BJ (cell line): Measurements from ENCODE around the gene CD59. TPM values are rescaled to one million over a fixed set of nuclear protein-coding genes. Genes with fewer than 3 reads are reported as not detected.
A peak's percentile ranks its signal among the peaks of the same experiment; 100 is the strongest.

Experiments used
- CTCF ChIA-PET: fragments of 350-600 bp; formaldehyde crosslinking; extraction: SDS; loops from one replicate; lab custom pipeline; 2021; ENCODE audit warnings: antibody characterized with exemption, inconsistent platforms; lab: Yijun Ruan, JAX
- POLR2A ChIA-PET: fragments of 300-600 bp; sonication (Branson Sonifier 250); formaldehyde crosslinking; extraction: SDS; loops from one replicate; lab custom pipeline; 2021; ENCODE audit warnings: antibody characterized with exemption; lab: Charles Lee
- DNase-seq: peaks from one replicate; pipeline ENCODE4 v3.0.0-alpha.2; 2011; ENCODE audit warnings: low read depth
- H3K27me3 ChIP-seq: 2 replicates; pipeline ENCODE4 v1.6.0; 2011; ENCODE audit warnings: low read length; ENCODE audit not compliant: control insufficient read depth, insufficient read depth
- H3K36me3 ChIP-seq: 2 replicates; pipeline ENCODE4 v1.5.1; 2011; ENCODE audit warnings: low read length; ENCODE audit not compliant: control insufficient read depth, insufficient read depth
- H3K4me3 ChIP-seq: 2 replicates; pipeline ENCODE4 v1.5.1; 2011; ENCODE audit warnings: low read depth, mild to moderate bottlenecking, control low read depth, low read length
- polyA plus RNA-seq: library from polyadenylated mRNA; depleted of rRNA; stranded (reverse); fragments of >200 nt; gene quantifications from 2 replicates; pipeline ENCODE4 v1.2.3, GENCODE V29; 2011
- TF ChIP-seq, protein P1 (sequence below): IDR thresholded peaks from 2 replicates; pipeline ENCODE4 v1.5.1; 2011; ENCODE audit warnings: low read depth, mild to moderate bottlenecking, control low read depth, inconsistent platforms, low read length, moderate library complexity; ENCODE audit not compliant: insufficient read depth

CD59 gene
- polyA plus RNA-seq, 1 experiment, result 1,025 TPM

DNA sequence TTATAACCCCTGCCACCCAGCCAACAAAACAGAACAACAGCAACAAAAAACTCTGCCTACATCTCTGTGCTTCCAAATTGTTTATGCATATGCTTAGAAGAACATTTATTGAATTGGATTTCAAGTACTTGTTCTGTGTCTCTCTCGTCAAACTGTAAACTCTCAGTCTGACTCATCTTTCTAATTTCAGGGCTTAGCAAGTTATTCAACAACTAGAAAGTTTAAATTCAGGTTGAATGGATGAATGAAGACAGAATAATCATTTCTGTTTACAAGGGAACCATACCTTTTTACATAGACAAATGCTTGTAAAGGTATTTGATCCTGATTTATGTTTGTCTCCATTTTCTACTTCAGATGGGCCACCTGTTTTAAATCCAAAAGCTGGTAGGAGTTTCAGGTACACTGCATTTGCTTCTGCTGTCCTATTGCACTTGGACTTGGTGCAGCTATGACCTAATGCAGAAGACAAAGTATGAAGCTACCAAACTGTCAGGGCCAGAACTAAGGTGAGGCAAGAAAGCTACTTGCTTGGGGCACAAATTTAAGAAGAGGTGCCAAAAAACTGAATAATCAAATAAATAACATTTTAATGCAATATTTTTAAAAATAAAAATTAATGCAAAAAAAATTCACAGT, 39.7 kb upstream of the CD59 start:
- ChIA-PET CTCF (interaction anchor here (2.1 kb wide), 1 partner anchor 32 kb away, joined by 8 read pairs; no protein-coding TSS in a partner anchor), POLR2A (no interaction called here)
- DNase-seq, result no peak
- Histone ChIP-seq H3K4me3 (no peak overlapping the region), H3K27me3 (no peaks in the 10 kb centered on the region), H3K36me3 (no peaks in the 10 kb centered on the region)
- TF ChIP-seq, protein P1, sequence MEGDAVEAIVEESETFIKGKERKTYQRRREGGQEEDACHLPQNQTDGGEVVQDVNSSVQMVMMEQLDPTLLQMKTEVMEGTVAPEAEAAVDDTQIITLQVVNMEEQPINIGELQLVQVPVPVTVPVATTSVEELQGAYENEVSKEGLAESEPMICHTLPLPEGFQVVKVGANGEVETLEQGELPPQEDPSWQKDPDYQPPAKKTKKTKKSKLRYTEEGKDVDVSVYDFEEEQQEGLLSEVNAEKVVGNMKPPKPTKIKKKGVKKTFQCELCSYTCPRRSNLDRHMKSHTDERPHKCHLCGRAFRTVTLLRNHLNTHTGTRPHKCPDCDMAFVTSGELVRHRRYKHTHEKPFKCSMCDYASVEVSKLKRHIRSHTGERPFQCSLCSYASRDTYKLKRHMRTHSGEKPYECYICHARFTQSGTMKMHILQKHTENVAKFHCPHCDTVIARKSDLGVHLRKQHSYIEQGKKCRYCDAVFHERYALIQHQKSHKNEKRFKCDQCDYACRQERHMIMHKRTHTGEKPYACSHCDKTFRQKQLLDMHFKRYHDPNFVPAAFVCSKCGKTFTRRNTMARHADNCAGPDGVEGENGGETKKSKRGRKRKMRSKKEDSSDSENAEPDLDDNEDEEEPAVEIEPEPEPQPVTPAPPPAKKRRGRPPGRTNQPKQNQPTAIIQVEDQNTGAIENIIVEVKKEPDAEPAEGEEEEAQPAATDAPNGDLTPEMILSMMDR, result no peak

DNA sequence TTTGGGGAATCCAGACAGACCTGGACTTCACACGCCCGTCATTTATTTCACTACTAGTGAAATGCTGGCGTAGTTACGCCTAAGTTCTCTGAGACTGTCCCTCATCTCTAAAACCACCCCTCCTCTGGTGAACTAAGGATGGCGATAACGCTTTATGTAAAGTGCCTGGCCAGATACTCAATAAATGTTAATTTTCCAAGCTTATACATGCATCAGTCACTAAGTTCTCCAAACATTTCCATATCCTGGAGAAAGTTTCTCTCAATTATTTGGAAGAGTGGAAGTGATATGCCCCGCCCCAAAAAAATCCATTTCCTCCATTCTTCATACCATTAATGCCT, 39.2 kb upstream of the CD59 start:
- POLR2A ChIA-PET, result no interaction called here
- H3K27me3 ChIP-seq, result no peaks in the 10 kb centered on the region
- TF ChIP-seq, protein P1, result no peak
- no peak overlapping the region for H3K4me3 ChIP-seq
- no peaks in the 10 kb centered on the region for H3K36me3 ChIP-seq
- no peak for DNase-seq
- CTCF ChIA-PET, result interaction anchor here (0.6 to 0.9 kb wide), 2 partner anchors 27 to 54 kb away, joined by 3 read pairs; no protein-coding TSS in a partner anchor

DNA sequence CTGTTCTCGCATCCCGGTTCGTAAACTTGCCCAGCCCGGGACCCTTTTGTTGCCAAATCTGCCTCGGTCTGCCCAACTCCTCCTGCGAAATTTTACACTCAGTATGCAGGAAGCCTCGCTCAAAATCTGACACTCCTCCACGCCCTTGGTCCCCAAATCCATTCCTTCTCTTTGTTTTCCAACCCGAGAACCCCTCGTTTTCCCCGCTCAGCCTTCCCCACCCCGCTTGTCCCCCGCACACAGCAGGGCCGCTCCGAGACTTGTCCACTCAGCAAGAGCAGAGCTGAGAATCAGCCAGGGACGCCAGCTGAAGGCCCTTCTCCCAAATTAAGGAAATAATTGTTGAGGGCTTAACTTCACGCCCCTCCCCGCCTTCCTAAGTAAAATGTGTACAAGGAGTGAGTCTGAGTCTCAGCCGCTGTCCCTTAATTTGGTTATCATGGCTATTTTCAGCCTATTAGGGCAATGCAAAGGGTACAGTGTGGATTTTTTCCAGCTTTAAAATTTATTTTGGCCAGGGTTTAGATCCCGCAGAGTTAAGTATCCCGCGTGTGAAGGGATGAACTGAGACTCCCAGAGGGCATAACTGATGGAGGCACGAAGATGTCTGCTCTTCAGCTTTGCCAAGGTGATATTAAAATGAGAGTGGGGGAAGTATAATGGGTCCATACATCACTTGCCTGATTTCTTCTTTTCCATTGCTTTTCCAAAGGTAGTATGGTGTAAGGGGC, 38.7 kb upstream of the CD59 start:
- ChIA-PET CTCF (interaction anchor here (0.6 to 1.1 kb wide), 4 partner anchors 27 to 55 kb away, joined by 3 read pairs; no protein-coding TSS in a partner anchor), POLR2A (no interaction called here)
- peak overlapping the region; percentile 89 for H3K4me3 ChIP-seq
- H3K36me3 ChIP-seq, result no peaks in the 10 kb centered on the region
- TF ChIP-seq, protein P1, result no peak
- no peaks in the 10 kb centered on the region for H3K27me3 ChIP-seq
- DNase-seq, result no peak

DNA sequence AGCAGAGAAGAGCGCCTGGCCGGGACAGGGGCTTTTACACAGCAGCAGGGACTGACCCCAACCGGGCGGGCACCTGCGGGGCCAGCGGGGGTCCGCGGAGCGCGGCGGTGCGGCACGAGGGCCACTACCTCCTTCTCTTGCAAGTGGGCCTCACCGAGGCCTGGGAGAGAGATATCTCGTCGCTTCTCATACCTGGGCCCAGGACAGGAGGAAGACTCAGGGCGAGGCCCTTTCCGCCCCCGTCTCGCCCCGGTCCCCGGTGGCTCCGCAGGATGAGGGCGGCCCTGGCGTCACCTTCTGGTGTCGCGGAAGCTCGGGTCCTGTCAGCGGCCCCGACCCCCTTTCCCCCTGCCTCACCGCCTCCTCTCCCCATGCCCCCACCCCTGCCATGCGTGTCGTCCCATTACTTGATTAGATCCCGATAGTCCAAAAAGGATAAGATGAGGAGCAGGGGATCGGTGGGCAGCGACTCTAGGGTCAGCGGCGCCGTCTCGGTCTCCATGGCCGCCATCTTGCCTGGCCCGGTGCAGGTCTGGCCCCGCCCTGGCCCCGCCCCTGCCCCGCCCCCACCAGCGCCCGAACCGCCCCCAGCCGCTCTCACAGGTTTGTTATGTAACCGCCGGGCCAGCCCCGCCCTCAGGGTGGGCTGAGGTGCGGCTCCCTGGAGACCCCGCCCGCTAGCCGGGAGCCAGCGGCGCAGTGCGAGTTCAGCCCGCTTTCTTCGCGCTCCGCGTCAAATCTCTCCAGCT, 37.9 kb upstream of the CD59 start, which contains the start of gene FBXO3:
Gene FBXO3 (minus strand): TSS at position 534 of the 749 bp plus-strand sequence. CDS start 23 bp downstream, at position 511.
- Histone ChIP-seq H3K4me3 (peak within 1 kb of the TSS; percentile 89), H3K36me3 (no peaks in the 10 kb centered on the region), H3K27me3 (no peaks in the 10 kb centered on the region)
- TF ChIP-seq, protein P1, result no peak
- POLR2A ChIA-PET, result no interaction called here
- no peak for DNase-seq
- CTCF ChIA-PET, result interaction anchor here (0.7 to 1.1 kb wide), 3 partner anchors 31 to 56 kb away, joined by 3 read pairs; no protein-coding TSS in a partner anchor
